Neural progenitor cell (in vitro differentiated cells): ENCODE measurements around the gene LRP4.

Experiments
- EZH2 ChIP-seq: fragments of 200-600 bp; sonication (generic); IDR thresholded peaks from 2 replicates; pipeline ENCODE4 v1.6.1; 2017; ENCODE audit warnings: antibody characterized with exemption, mild to moderate bottlenecking, moderate library complexity
- EZH2phosphoT487 ChIP-seq: fragments of 200-600 bp; sonication (generic); IDR thresholded peaks from 2 replicates; pipeline ENCODE4 v1.6.1; 2017; ENCODE audit warnings: antibody characterized with exemption
- TF ChIP-seq, protein P1 (sequence below): fragments of 200-600 bp; sonication (generic); IDR thresholded peaks from 2 replicates; pipeline ENCODE4 v1.5.1; 2017; ENCODE audit warnings: antibody characterized with exemption, mild to moderate bottlenecking

DNA sequence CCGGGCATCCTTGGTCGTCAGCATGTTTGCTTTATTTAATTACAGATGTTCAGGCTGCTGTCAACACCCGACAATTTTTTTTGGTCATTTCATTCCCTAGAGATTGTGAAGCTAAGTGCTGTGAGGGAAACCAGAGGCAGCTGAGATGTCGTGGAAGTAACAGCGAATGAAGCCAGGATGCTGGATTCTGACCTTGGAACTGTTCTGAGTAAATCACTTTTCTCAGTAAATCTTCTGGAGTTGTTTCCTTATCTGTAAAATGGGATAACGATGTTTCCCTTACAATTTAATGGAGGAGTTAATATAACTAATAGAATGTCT lies 71.9 kb downstream of the LRP4 start:
- TF ChIP-seq, protein P1, sequence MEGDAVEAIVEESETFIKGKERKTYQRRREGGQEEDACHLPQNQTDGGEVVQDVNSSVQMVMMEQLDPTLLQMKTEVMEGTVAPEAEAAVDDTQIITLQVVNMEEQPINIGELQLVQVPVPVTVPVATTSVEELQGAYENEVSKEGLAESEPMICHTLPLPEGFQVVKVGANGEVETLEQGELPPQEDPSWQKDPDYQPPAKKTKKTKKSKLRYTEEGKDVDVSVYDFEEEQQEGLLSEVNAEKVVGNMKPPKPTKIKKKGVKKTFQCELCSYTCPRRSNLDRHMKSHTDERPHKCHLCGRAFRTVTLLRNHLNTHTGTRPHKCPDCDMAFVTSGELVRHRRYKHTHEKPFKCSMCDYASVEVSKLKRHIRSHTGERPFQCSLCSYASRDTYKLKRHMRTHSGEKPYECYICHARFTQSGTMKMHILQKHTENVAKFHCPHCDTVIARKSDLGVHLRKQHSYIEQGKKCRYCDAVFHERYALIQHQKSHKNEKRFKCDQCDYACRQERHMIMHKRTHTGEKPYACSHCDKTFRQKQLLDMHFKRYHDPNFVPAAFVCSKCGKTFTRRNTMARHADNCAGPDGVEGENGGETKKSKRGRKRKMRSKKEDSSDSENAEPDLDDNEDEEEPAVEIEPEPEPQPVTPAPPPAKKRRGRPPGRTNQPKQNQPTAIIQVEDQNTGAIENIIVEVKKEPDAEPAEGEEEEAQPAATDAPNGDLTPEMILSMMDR, result no peak
- TF ChIP-seq EZH2, result no peak
- no peak for TF ChIP-seq EZH2phosphoT487
